ENCODE measurements around the gene PLEKHA1.

PLEKHA1 gene

GRCh38 chr10:122445469-122445868 is 71.0 kb downstream of the PLEKHA1 start:
- no peak for TF ChIP-seq ZFX (IDR thresholded peaks at IDR 0.05; ENCODE audit: borderline replicate concordance)
- no peak overlapping the region for H3K27ac ChIP-seq

- no peak for TF ChIP-seq ZFX (IDR thresholded peaks at IDR 0.05; ENCODE audit: borderline replicate concordance)
- no peak for TF ChIP-seq CTCF (IDR thresholded peaks at IDR 0.05)
- H3K27ac ChIP-seq = no peak overlapping the region
Observed at GRCh38 chr10:122445904-122446303, 71.4 kb downstream of the PLEKHA1 start.

GRCh38 chr10:122446668-122447423 is 72.3 kb downstream of the PLEKHA1 start:
- TF ChIP-seq CTCF (IDR thresholded peaks at IDR 0.05) (no peak), ZFX (IDR thresholded peaks at IDR 0.05; ENCODE audit: borderline replicate concordance) (no peak)
- H3K27ac ChIP-seq = no peak overlapping the region

- H3K27ac ChIP-seq = no peak overlapping the region
- no peak for TF ChIP-seq ZFX (IDR thresholded peaks at IDR 0.05; ENCODE audit: borderline replicate concordance)
- no peak for TF ChIP-seq CTCF (IDR thresholded peaks at IDR 0.05)
Observed at GRCh38 chr10:122448600-122448999, 74.1 kb downstream of the PLEKHA1 start.

GRCh38 chr10:122449153-122449552 is 74.6 kb downstream of the PLEKHA1 start:
- H3K27ac ChIP-seq = no peak overlapping the region
- TF ChIP-seq ZFX (IDR thresholded peaks at IDR 0.05; ENCODE audit: borderline replicate concordance) = no peak
- no peak for TF ChIP-seq CTCF (IDR thresholded peaks at IDR 0.05)

GRCh38 chr10:122450353-122450990 is 76.0 kb downstream of the PLEKHA1 start:
- H3K27ac ChIP-seq = no peak overlapping the region
- no peak for TF ChIP-seq ZFX (IDR thresholded peaks at IDR 0.05; ENCODE audit: borderline replicate concordance)
- no peak for TF ChIP-seq CTCF (IDR thresholded peaks at IDR 0.05)

- TF ChIP-seq CTCF (IDR thresholded peaks at IDR 0.05) = no peak
- no peak for TF ChIP-seq ZFX (IDR thresholded peaks at IDR 0.05; ENCODE audit: borderline replicate concordance)
Observed at GRCh38 chr10:122454071-122454470, 79.6 kb downstream of the PLEKHA1 start.

More at GRCh38 chr10:122454071-122454470, 79.6 kb downstream of the PLEKHA1 start:
- H3K27ac ChIP-seq = no peak overlapping the region
